PC-9 (cell line): ENCODE data around the gene SLC1A4.

Experiments
- EZH2 ChIP-seq: fragments of 200-600 bp; sonication (generic); IDR thresholded peaks from 2 replicates; pipeline ENCODE4 v1.8.0; 2017; ENCODE audit warnings: antibody characterized with exemption, low read depth
- TF ChIP-seq, protein P1 (sequence below): fragments of 200-600 bp; sonication (generic); conservative IDR thresholded peaks from 2 replicates; pipeline ENCODE4 v1.6.1; 2017; ENCODE audit warnings: mixed run types, antibody characterized with exemption, mild to moderate bottlenecking, moderate library complexity

DNA sequence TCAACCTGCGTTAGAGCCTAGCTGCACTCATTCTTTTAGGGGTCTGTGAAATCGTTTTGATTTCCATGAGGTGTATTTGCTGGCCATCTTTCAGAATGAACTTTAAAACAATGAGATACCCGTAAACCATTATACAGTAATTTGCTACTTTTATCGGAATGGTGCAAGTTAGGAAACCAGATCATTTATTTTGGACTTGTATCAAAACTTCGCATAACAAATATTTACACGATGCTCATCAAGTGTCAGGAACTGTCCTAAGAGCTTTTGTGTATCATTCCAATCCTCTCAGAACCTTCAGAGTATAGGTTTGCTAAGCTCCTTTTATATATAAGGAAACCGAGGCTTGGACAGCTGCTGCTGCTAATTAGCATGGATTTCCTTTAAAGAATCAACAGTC lies 22.4 kb upstream of the SLC1A4 start:
- TF ChIP-seq, protein P1, sequence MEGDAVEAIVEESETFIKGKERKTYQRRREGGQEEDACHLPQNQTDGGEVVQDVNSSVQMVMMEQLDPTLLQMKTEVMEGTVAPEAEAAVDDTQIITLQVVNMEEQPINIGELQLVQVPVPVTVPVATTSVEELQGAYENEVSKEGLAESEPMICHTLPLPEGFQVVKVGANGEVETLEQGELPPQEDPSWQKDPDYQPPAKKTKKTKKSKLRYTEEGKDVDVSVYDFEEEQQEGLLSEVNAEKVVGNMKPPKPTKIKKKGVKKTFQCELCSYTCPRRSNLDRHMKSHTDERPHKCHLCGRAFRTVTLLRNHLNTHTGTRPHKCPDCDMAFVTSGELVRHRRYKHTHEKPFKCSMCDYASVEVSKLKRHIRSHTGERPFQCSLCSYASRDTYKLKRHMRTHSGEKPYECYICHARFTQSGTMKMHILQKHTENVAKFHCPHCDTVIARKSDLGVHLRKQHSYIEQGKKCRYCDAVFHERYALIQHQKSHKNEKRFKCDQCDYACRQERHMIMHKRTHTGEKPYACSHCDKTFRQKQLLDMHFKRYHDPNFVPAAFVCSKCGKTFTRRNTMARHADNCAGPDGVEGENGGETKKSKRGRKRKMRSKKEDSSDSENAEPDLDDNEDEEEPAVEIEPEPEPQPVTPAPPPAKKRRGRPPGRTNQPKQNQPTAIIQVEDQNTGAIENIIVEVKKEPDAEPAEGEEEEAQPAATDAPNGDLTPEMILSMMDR = no peak
- TF ChIP-seq EZH2 = no peak
